GM12878 (cell line): ENCODE measurements around the gene SYT8. TPM values are rescaled to one million over a fixed set of nuclear protein-coding genes. Genes with fewer than 3 reads are reported as not detected.

Source experiments
- ATAC-seq: fragments of 200-7000 bp; cut with Tn5 transposase; 3 replicates; pipeline ENCODE4 v1.9.1; 2020; ENCODE audit warnings: mild to moderate bottlenecking, moderate library complexity
- BruUV-seq: library from RNA; stranded (reverse); fragments of 400-500 nt; replicated peaks from 2 replicates; lab custom pipeline; 2021; lab: Mats Ljungman, UMichigan
- CTCF ChIA-PET: fragments of 300-600 bp; sonication (Branson Sonifier 250); formaldehyde crosslinking; extraction: SDS; loops from one replicate; lab custom pipeline; 2021; ENCODE audit warnings: inconsistent platforms; lab: Yijun Ruan, JAX
- POLR2A ChIA-PET: fragments of 350-600 bp; formaldehyde crosslinking; extraction: SDS; loops from one replicate; lab custom pipeline; 2021; ENCODE audit warnings: inconsistent platforms; lab: Charles Lee
- RAD21 ChIA-PET: fragments of 300-600 bp; sonication (Branson Sonifier 250); formaldehyde crosslinking; loops from one replicate; lab custom pipeline; 2023; ENCODE audit warnings: antibody characterized with exemption; ENCODE audit not compliant: unreplicated experiment; lab: Charles Lee
- SMC1A ChIA-PET: fragments of 300-600 bp; sonication (Branson Sonifier 250); formaldehyde crosslinking; loops from one replicate; lab custom pipeline; 2023; ENCODE audit not compliant: unreplicated experiment, uncharacterized antibody; lab: Charles Lee
- DNase-seq: peaks from one replicate; pipeline ENCODE4 v3.0.0-alpha.2; 2011; ENCODE audit warnings: low read depth, low spot score
- FAIRE-seq: peaks from 3 replicates; lab custom pipeline; 2011; peaks lifted over from hg19 to GRCh38; lab: Jason Lieb, UNC
- H2AFZ ChIP-seq: 2 replicates; pipeline ENCODE4 v1.6.0; 2011; ENCODE audit warnings: low read depth, low read length, control low read depth; ENCODE audit not compliant: control insufficient read depth
- H3K27ac ChIP-seq: 2 replicates; pipeline ENCODE4 v1.5.1; 2011; ENCODE audit warnings: control low read depth; ENCODE audit not compliant: control insufficient read depth, insufficient read depth
- H3K27me3 ChIP-seq, 2 experiments: replicated peaks in 1 of 2; 2 replicates each; pipeline versions ENCODE4 v1.6.0 to v1.6.1; 2011; ENCODE audit warnings: low read length in 1 of 2; ENCODE audit not compliant: control insufficient read depth in 2 of 2, insufficient read depth in 2 of 2
- H3K36me3 ChIP-seq, 2 experiments: 2 replicates each; pipeline ENCODE4 v1.5.1; 2011; ENCODE audit warnings: low read length in 1 of 2; ENCODE audit not compliant: control insufficient read depth in 2 of 2, insufficient read depth in 2 of 2
- H3K4me1 ChIP-seq: 2 replicates; pipeline ENCODE4 v1.6.1; 2011; ENCODE audit warnings: mild to moderate bottlenecking, low read length, moderate library complexity, mixed read lengths; ENCODE audit not compliant: control insufficient read depth, insufficient read depth
- H3K4me2 ChIP-seq: 2 replicates; pipeline ENCODE4 v1.6.0; 2011; ENCODE audit warnings: control low read depth; ENCODE audit not compliant: control insufficient read depth, insufficient read depth
- H3K4me3 ChIP-seq: fragments of 200-600 bp; sonication (generic); 2 replicates; pipeline ENCODE4 v1.5.1; 2016
- H3K79me2 ChIP-seq: 2 replicates; pipeline ENCODE4 v1.6.0; 2011; ENCODE audit warnings: low read length; ENCODE audit not compliant: control insufficient read depth, insufficient read depth
- H3K9ac ChIP-seq: 2 replicates; pipeline ENCODE4 v1.8.0; 2011; ENCODE audit warnings: low read length, control low read depth, mixed read lengths; ENCODE audit not compliant: control insufficient read depth, insufficient read depth
- H3K9me3 ChIP-seq: replicated peaks from 3 replicates; pipeline ENCODE4 v1.5.1; 2011; ENCODE audit warnings: mild to moderate bottlenecking, low read length; ENCODE audit not compliant: control insufficient read depth, insufficient read depth
- H4K20me1 ChIP-seq: 2 replicates; pipeline ENCODE4 v1.6.0; 2011; ENCODE audit not compliant: control insufficient read depth, insufficient read depth
- BHLHE40 ChIP-seq, 2 experiments: fragments of 450-650 bp in 1 of 2; IDR thresholded peaks; 2 replicates each; pipeline ENCODE4 v1.6.1; 2011 to 2017; ENCODE audit warnings: low read depth in 2 of 2, borderline replicate concordance in 1 of 2, improper control_type of control experiment in 1 of 2, low read length in 1 of 2, mild to moderate bottlenecking in 1 of 2
- BMI1 ChIP-seq: fragments of 450-650 bp; IDR thresholded peaks from 2 replicates; pipeline ENCODE4 v1.6.1; 2016; ENCODE audit warnings: mild to moderate bottlenecking, moderate library complexity, borderline replicate concordance
- DPF2 ChIP-seq: fragments of 450-650 bp; IDR thresholded peaks from 2 replicates; pipeline ENCODE4 v1.6.1; 2017; ENCODE audit warnings: mild to moderate bottlenecking
- EGR1 ChIP-seq, 2 experiments: IDR thresholded peaks; 1 replicate in 1 of 2; 2 replicates in 1 of 2; pipeline ENCODE4 v1.6.1; 2011 to 2012; ENCODE audit warnings: low read depth in 2 of 2, low read length in 2 of 2, borderline replicate concordance in 1 of 2, mild to moderate bottlenecking in 1 of 2, moderate library complexity in 1 of 2
- GATAD2B ChIP-seq: fragments of 450-650 bp; conservative IDR thresholded peaks from 2 replicates; pipeline ENCODE4 v1.6.1; 2017; ENCODE audit warnings: low read depth, mild to moderate bottlenecking, moderate library complexity
- IRF5 ChIP-seq: fragments of 450-650 bp; IDR thresholded peaks from 2 replicates; pipeline ENCODE4 v1.6.1; 2017; ENCODE audit warnings: borderline replicate concordance
- MTA2 ChIP-seq: fragments of 450-650 bp; IDR thresholded peaks from 2 replicates; pipeline ENCODE4 v1.6.1; 2016; ENCODE audit warnings: low read depth, mild to moderate bottlenecking, moderate library complexity
- MXI1 ChIP-seq: fragments of 150-350 bp; IDR thresholded peaks from 2 replicates; pipeline ENCODE4 v1.6.1; 2011; ENCODE audit warnings: low read depth, mild to moderate bottlenecking, inconsistent platforms, low read length, improper control_type of control experiment
- MYC ChIP-seq: IDR thresholded peaks from 2 replicates; pipeline ENCODE4 v1.6.1; 2011; ENCODE audit warnings: mild to moderate bottlenecking, low read length, moderate library complexity, inconsistent platforms; ENCODE audit not compliant: insufficient read depth, insufficient replicate concordance, insufficient read length, severe bottlenecking
- NR2C2 ChIP-seq: IDR thresholded peaks from 2 replicates; pipeline ENCODE4 v1.6.1; 2011; ENCODE audit warnings: borderline replicate concordance, low read depth; ENCODE audit not compliant: control insufficient read depth, insufficient read length
- NRF1 ChIP-seq: conservative IDR thresholded peaks from 2 replicates; pipeline ENCODE4 v1.6.1; 2011; ENCODE audit warnings: mild to moderate bottlenecking, low read depth, low read length, improper control_type of control experiment
- PKNOX1 ChIP-seq: fragments of 450-650 bp; IDR thresholded peaks from 2 replicates; pipeline ENCODE4 v1.6.1; 2016; ENCODE audit warnings: mild to moderate bottlenecking
- POLR2AphosphoS2 ChIP-seq: IDR thresholded peaks from 2 replicates; pipeline ENCODE4 v1.6.1; 2011; ENCODE audit warnings: low read depth, mild to moderate bottlenecking, low read length, improper control_type of control experiment, moderate library complexity
- REST ChIP-seq: IDR thresholded peaks from 2 replicates; pipeline ENCODE4 v1.6.1; 2012; ENCODE audit warnings: mild to moderate bottlenecking, low read depth, low read length
- SIN3A ChIP-seq: IDR thresholded peaks from 2 replicates; pipeline ENCODE4 v1.6.1; 2012; ENCODE audit warnings: low read depth, low read length, improper control_type of control experiment
- SMAD1 ChIP-seq: fragments of 450-650 bp; IDR thresholded peaks from 2 replicates; pipeline ENCODE4 v1.6.1; 2018; ENCODE audit warnings: mild to moderate bottlenecking, low read depth; ENCODE audit not compliant: partially characterized antibody
- SREBF1 ChIP-seq: IDR thresholded peaks from 2 replicates; pipeline ENCODE4 v1.6.1; 2012; ENCODE audit warnings: mild to moderate bottlenecking, low read length
- SUPT20H ChIP-seq: IDR thresholded peaks from 2 replicates; pipeline ENCODE4 v1.6.1; 2011; ENCODE audit warnings: low read depth, mild to moderate bottlenecking, low read length, moderate library complexity, borderline replicate concordance; ENCODE audit not compliant: control insufficient read depth
- YY1 ChIP-seq: IDR thresholded peaks from 2 replicates; pipeline ENCODE4 v1.6.1; 2011; ENCODE audit warnings: low read depth, mild to moderate bottlenecking, low read length
- WGBS: methylation state at CpG from one replicate; pipeline ENCODE4 v1.1.6; 2016; ENCODE audit warnings: low lambda C conversion rate; ENCODE audit not compliant: insufficient replicate concordance, insufficient coverage; ENCODE audit errors: missing lambda C conversion rate; 5-methylcytosine and 5-hydroxymethylcytosine counted together
- in situ Hi-C: fragments of 300-500 bp; cut with MboI; formaldehyde crosslinking; loops from 9 replicates; pipeline ENCODE4 v1.14.3; 2018; ENCODE audit warnings: mixed read lengths
- intact Hi-C: fragments of 100-400 bp; cut with micrococcal nuclease; formaldehyde crosslinking; loops from one replicate; pipeline ENCODE4 v1.14.2; 2022; ENCODE audit not compliant: unreplicated experiment
- polyA plus RNA-seq, 11 experiments: library from polyadenylated mRNA; depleted of rRNA in 4 of 11; unstranded in 6 of 11; stranded (reverse) in 5 of 11; fragments of >200 nt; fragmentation: Nextera tagmentation in 4 of 11; fragmentation: Illumina TruSeq in 1 of 11; extraction: Ambion mirVana in 4 of 11; extraction: Trizol in 1 of 11; gene quantifications; 1 replicate in 1 of 11; 2 replicates in 10 of 11; pipeline versions ENCODE4 v1.2.1 to v1.2.3, GENCODE V29; 2011 to 2016; ENCODE audit warnings: inconsistent platforms in 2 of 11, missing spikeins in 2 of 11, low read depth in 1 of 11
- total RNA-seq, 4 experiments: library from RNA; depleted of rRNA in 3 of 4; stranded (reverse); fragments of >200 nt in 3 of 4; fragmentation: Illumina TruSeq in 1 of 4; extraction: Trizol in 1 of 4; gene quantifications; 2 replicates each; pipeline versions ENCODE4 v1.2.1 to v1.2.3, GENCODE V29; 2013 to 2021

SYT8 gene
- total and polyA plus RNA-seq, 10 of the 15 experiments (the other 5 are each of a cell fraction or from before 2014, with no cell fraction given), result 0.44 TPM; not detected in 9

- POLR2A ChIA-PET, result no interaction called here
- in situ Hi-C loops (no loop called here), intact Hi-C loops (loop anchor here (5.0 kb wide), 1 partner anchor 52 kb away; no protein-coding TSS in a partner anchor)
- Histone ChIP-seq H3K9me3 (no peaks in the 10 kb centered on the region), H2AFZ (no peak overlapping the region), H3K9ac (no peak overlapping the region), H3K79me2 (no peaks in the 10 kb centered on the region), H4K20me1 (no peaks in the 10 kb centered on the region), H3K36me3 (no peaks in the 10 kb centered on the region), H3K27ac (no peak overlapping the region), H3K4me3 (no peak overlapping the region), H3K4me2 (no peak overlapping the region), H3K4me1 (peaks cover 15% of the 10 kb centered on the region), H3K27me3 (no peaks in the 10 kb centered on the region; a peak in 2 of 4 replicates)
- SMC1A ChIA-PET, result interaction anchor here (3.6 kb wide), 1 partner anchor 166 kb away, joined by 17 read pairs; no protein-coding TSS in a partner anchor
- ATAC-seq (no peak), FAIRE-seq (no peak), DNase-seq (no peak)
- RAD21 ChIA-PET, result interaction anchor here (1.0 to 7.5 kb wide), 5 partner anchors 47 to 316 kb away, joined by 3 to 107 read pairs (median 6); no protein-coding TSS in a partner anchor
- no TSS peak for BruUV-seq
- TF ChIP-seq BHLHE40 (IDR thresholded peaks at IDR 0.05; ENCODE audit: borderline replicate concordance in 1 of 2, low read depth in 2 of 2, low read length in 1 of 2) (no peak), GATAD2B (no peak), SREBF1 (no peak), BMI1 (no peak), DPF2 (no peak), REST (no peak), IRF5 (no peak), MYC (no peak), EGR1 (IDR thresholded peaks at IDR 0.05; ENCODE audit: borderline replicate concordance in 1 of 2, low read depth in 2 of 2, low read length in 2 of 2) (no peak), SMAD1 (no peak), POLR2AphosphoS2 (no peak), MTA2 (no peak), NRF1 (no peak), SUPT20H (no peak), PKNOX1 (no peak), NR2C2 (no peak), SIN3A (no peak), MXI1 (no peak), YY1 (no peak)
- WGBS, result 16% methylated on average over 12 of the region's 12 CpGs
- CTCF ChIA-PET, result interaction anchor here (1.1 to 1.8 kb wide), 4 partner anchors 142 to 317 kb away, joined by 3 to 9 read pairs (median 4); no protein-coding TSS in a partner anchor
Measured at GRCh38 chr11:1835671-1836010, 851 bp downstream of the SYT8 start.
